ENCODE data around the gene CC2D2A. TPM values are rescaled to one million over a fixed set of nuclear protein-coding genes. Genes with fewer than 3 reads are reported as not detected.

Gene CC2D2A
- 19.9 TPM for polyA plus RNA-seq (2013, experiment 1 of 2)
- 26.9 TPM for polyA plus RNA-seq (2013, experiment 2 of 2)

DNA sequence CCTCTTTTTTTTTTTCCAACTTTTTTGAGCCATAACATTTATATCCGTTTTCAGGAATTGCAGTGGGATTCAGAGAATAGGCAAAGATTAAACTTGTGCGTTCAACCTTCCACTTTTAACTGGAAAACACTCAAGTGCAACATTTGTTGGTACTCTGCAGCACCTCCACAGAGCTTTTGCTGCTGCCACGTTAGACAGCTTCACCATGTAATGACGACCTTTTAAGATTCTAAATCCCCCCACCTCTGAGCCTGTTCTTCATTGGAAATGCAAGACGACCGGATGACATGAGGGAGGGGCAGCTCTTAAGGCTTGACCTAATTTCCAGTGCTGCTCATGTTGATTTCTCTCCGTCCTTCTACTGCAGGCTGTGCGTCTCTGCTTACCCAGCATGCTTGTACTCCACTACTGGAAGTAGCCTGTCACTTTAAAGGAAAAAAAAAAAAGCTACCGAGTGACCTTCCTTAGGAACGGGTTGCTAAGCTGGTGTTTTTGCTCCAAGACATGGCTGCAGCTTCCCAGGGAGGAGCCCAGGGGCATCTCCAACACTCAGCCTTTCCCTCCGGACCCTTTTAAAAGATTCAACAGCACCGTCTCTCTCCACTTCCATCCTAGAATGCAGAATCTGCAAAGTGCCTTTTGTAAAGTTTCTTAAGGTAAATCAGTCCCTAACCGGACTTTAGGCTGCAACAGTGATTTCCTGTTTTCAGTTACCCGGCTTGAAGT is at the start of gene CC2D2A:
Gene CC2D2A (plus strand): TSS at position 481 of the 726 bp plus-strand sequence. CDS start 6,051 bp downstream, outside the sequence.
- H3K27ac ChIP-seq (ENCODE audit: low read depth, low read length, severe bottlenecking): peak within 1 kb of the TSS; percentile 80
- H3K4me1 ChIP-seq (ENCODE audit: control insufficient read depth, insufficient read depth, low read length, poor library complexity, severe bottlenecking): peaks cover 2% of the 10 kb centered on the region
- H3K9me3 ChIP-seq (ENCODE audit: control insufficient read depth, low read length): no peaks in the 10 kb centered on the region
- H3K36me3 ChIP-seq (ENCODE audit: control insufficient read depth, insufficient read depth, low read length): no peaks in the 10 kb centered on the region
- H3K4me3 ChIP-seq (ENCODE audit: extremely low read depth, insufficient read depth, low read length, poor library complexity, severe bottlenecking): peak within 1 kb of the TSS; percentile 51
- 9 to 32% methylated on average over 8 to 11 of the region's 14 CpGs for WGBS, 2 experiments (ENCODE audit: insufficient coverage in 2 of 2)

DNA sequence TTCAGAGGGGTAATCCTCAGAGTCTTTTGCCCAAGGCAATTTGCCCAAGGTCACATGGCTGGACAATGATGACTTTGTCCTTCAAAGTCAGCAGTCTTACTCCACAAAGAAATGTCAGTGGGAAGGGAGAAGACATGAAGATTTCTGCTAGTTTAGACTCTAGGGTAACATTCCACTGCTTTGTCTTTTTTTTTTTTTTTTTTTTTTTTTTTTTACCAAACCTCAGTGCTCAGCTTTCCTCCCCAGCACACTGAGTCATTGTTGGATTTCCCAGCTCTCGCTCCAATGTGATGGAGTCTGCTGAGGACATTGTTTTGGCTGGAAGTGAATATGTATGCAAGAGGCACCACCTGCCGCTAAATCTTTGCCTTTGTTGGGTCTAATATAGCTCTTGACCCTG is 49.0 kb upstream of the CC2D2A start:
- no peaks in the 10 kb centered on the region for H3K9me3 ChIP-seq (ENCODE audit: control insufficient read depth, low read length)
- 63% methylated on average over 1 of the region's 2 CpGs; no CpG with 5 or more reads in 1 of the 2 experiments for WGBS, 2 experiments (ENCODE audit: insufficient coverage in 2 of 2)
- H3K36me3 ChIP-seq (ENCODE audit: control insufficient read depth, insufficient read depth, low read length): no peaks in the 10 kb centered on the region
- H3K4me3 ChIP-seq (ENCODE audit: extremely low read depth, insufficient read depth, low read length, poor library complexity, severe bottlenecking): no peak overlapping the region
- peaks cover 14% of the 10 kb centered on the region for H3K4me1 ChIP-seq (ENCODE audit: control insufficient read depth, insufficient read depth, low read length, poor library complexity, severe bottlenecking)
- H3K27ac ChIP-seq (ENCODE audit: low read depth, low read length, severe bottlenecking): no peak overlapping the region

DNA sequence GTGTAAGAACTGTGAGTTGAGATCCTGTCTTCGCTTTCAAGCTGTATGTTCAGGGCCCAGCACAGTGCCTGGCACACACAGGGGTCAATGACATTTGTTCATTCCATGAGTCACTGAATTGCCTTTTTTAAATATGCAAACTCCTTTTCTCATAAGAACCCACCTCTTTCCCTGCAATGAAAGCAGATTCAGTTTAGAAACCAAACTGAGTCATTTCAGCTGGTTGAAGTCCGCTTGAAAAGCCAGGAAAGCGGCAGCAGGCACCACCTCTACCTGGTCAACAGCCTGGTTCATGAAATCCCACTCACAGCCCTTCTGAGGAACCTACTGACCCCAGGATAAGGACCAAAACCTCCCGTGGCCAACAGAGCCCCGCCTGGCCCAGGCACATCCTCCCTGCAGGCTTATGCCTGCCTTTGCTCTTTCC is 46.4 kb upstream of the CC2D2A start:
- no peak overlapping the region for H3K4me3 ChIP-seq (ENCODE audit: extremely low read depth, insufficient read depth, low read length, poor library complexity, severe bottlenecking)
- peaks cover 14% of the 10 kb centered on the region for H3K4me1 ChIP-seq (ENCODE audit: control insufficient read depth, insufficient read depth, low read length, poor library complexity, severe bottlenecking)
- no peaks in the 10 kb centered on the region for H3K36me3 ChIP-seq (ENCODE audit: control insufficient read depth, insufficient read depth, low read length)
- H3K27ac ChIP-seq (ENCODE audit: low read depth, low read length, severe bottlenecking): no peak overlapping the region
- no peaks in the 10 kb centered on the region for H3K9me3 ChIP-seq (ENCODE audit: control insufficient read depth, low read length)
- WGBS, 2 experiments (ENCODE audit: insufficient coverage in 2 of 2): 90 to 92% methylated on average over 5 of the region's 5 CpGs

DNA sequence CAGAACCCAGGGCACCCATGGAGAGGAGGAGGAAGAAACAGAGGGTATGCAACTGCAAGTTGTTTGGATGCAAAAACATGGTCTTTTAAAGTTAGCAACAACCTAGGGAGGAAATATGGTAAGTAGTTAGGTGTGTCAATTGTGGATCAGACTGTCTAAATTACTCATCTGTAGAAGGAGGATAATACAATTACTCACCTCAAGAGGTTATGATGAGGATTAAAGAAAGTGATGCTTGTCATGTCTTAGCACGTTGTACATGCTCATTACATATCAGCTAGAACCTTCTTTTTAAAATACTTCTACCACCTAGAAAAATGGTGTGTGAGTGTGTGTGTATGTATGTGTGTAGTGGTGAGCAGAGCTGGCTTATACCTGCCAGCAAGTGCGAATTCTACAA is 44.2 kb upstream of the CC2D2A start:
- Histone ChIP-seq H3K36me3 (ENCODE audit: control insufficient read depth, insufficient read depth, low read length) (no peaks in the 10 kb centered on the region), H3K27ac (ENCODE audit: low read depth, low read length, severe bottlenecking) (no peak overlapping the region), H3K4me3 (ENCODE audit: extremely low read depth, insufficient read depth, low read length, poor library complexity, severe bottlenecking) (no peak overlapping the region), H3K9me3 (ENCODE audit: control insufficient read depth, low read length) (no peaks in the 10 kb centered on the region), H3K4me1 (ENCODE audit: control insufficient read depth, insufficient read depth, low read length, poor library complexity, severe bottlenecking) (peaks cover 7% of the 10 kb centered on the region)
- no CpG with 5 or more reads among the region's 2 CpGs for WGBS, 2 experiments (ENCODE audit: insufficient coverage in 2 of 2)

DNA sequence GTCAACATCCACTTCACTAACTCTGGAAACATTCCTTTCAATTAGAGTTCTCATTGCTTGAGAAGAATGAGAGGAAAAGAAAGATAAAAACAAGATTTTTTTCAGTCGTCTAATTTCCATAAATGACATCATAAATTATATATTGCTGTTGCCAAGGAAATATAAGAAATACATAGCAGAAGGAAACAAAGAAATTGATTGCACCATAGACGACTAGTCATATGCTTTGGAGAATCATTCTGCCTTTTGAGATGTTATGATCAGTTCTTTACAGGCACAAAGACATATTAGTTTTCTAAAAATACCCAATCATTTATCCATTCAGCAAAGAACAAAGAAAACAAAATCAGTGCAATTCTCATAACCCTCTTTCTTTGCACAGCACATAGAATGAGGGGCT is 42.5 kb upstream of the CC2D2A start:
- H3K36me3 ChIP-seq (ENCODE audit: control insufficient read depth, insufficient read depth, low read length): no peaks in the 10 kb centered on the region
- H3K27ac ChIP-seq (ENCODE audit: low read depth, low read length, severe bottlenecking): no peak overlapping the region
- H3K4me1 ChIP-seq (ENCODE audit: control insufficient read depth, insufficient read depth, low read length, poor library complexity, severe bottlenecking): no peaks in the 10 kb centered on the region
- 100% methylated on average over 1 of the region's 2 CpGs; no CpG with 5 or more reads in 1 of the 2 experiments for WGBS, 2 experiments (ENCODE audit: insufficient coverage in 2 of 2)
- no peaks in the 10 kb centered on the region for H3K9me3 ChIP-seq (ENCODE audit: control insufficient read depth, low read length)
- H3K4me3 ChIP-seq (ENCODE audit: extremely low read depth, insufficient read depth, low read length, poor library complexity, severe bottlenecking): no peak overlapping the region

DNA sequence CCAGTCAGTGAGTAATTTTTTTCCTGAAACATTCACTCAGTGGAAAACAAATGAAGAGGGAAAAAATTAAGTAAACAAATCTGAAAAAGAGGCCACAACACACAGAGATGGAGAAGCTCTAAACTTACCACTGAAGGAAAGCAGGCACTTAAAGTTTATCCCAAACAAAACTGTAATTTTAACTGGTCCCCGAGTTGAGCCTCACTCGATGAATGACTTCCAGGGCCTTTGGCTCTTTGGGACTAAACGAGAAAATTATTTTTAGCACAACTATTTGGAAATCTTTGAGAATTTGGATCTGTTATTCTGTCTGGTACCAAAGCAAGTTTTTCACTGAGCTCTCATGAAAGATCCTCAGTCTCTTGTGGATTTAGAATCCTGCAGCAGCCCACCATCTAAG is 42.0 kb upstream of the CC2D2A start, which contains the start of gene C1QTNF7:
Gene C1QTNF7 (plus strand): TSS at position 333 of the 400 bp plus-strand sequence. CDS start 7,711 bp downstream, outside the sequence.
- no peaks in the 10 kb centered on the region for H3K4me1 ChIP-seq (ENCODE audit: control insufficient read depth, insufficient read depth, low read length, poor library complexity, severe bottlenecking)
- H3K27ac ChIP-seq (ENCODE audit: low read depth, low read length, severe bottlenecking): no peak within 1 kb of the TSS
- WGBS, 2 experiments (ENCODE audit: insufficient coverage in 2 of 2): 67% methylated on average over 1 of the region's 3 CpGs; no CpG with 5 or more reads in 1 of the 2 experiments
- H3K4me3 ChIP-seq (ENCODE audit: extremely low read depth, insufficient read depth, low read length, poor library complexity, severe bottlenecking): no peak within 1 kb of the TSS
- no peaks in the 10 kb centered on the region for H3K9me3 ChIP-seq (ENCODE audit: control insufficient read depth, low read length)
- no peaks in the 10 kb centered on the region for H3K36me3 ChIP-seq (ENCODE audit: control insufficient read depth, insufficient read depth, low read length)

DNA sequence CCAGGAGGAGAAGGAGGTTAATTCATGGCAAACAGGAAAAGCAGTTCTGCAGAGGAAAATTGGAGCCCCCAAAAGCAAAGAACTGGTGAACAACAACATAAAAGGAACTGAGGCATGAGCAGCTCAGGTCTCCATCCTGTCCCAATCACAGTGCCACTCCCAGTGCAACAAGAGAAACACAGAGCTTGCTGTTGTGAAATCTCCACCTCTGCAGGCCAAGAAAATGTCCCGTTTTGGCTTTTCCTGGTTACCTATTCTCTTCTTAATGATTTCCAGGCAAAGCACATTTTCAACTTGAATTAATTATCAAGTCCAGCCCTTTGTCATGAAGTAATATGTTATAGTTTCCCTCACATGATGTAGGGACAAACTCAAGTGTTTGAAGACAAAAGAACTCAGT is 41.1 kb upstream of the CC2D2A start:
- WGBS, 2 experiments (ENCODE audit: insufficient coverage in 2 of 2): 75 to 89% methylated on average over 1 of the region's 1 CpG
- Histone ChIP-seq H3K27ac (ENCODE audit: low read depth, low read length, severe bottlenecking) (no peak overlapping the region), H3K4me3 (ENCODE audit: extremely low read depth, insufficient read depth, low read length, poor library complexity, severe bottlenecking) (no peak overlapping the region), H3K9me3 (ENCODE audit: control insufficient read depth, low read length) (no peaks in the 10 kb centered on the region), H3K36me3 (ENCODE audit: control insufficient read depth, insufficient read depth, low read length) (no peaks in the 10 kb centered on the region), H3K4me1 (ENCODE audit: control insufficient read depth, insufficient read depth, low read length, poor library complexity, severe bottlenecking) (no peaks in the 10 kb centered on the region)

DNA sequence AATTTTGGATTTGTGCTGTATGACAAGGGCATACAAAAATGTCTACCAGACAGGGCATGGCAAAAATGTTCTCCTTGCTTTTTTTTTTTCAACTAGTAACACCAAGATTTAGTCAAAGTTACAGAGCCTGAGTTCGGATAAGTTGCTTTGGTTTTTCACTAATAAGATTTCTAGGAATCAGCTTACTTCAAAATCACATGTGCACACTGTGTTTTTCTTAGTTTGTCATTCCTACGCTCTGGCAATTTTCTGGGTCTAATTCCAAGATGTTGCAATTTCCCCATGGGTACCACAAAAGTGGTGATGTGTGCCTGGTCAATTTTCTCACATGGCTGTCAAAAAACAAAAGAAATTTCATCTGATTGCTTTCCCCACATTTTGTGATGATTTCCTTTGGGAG is 35.6 kb upstream of the CC2D2A start:
- 87% methylated on average over 2 of the region's 2 CpGs; no CpG with 5 or more reads in 1 of the 2 experiments for WGBS, 2 experiments (ENCODE audit: insufficient coverage in 2 of 2)
- no peaks in the 10 kb centered on the region for H3K4me1 ChIP-seq (ENCODE audit: control insufficient read depth, insufficient read depth, low read length, poor library complexity, severe bottlenecking)
- no peaks in the 10 kb centered on the region for H3K9me3 ChIP-seq (ENCODE audit: control insufficient read depth, low read length)

DNA sequence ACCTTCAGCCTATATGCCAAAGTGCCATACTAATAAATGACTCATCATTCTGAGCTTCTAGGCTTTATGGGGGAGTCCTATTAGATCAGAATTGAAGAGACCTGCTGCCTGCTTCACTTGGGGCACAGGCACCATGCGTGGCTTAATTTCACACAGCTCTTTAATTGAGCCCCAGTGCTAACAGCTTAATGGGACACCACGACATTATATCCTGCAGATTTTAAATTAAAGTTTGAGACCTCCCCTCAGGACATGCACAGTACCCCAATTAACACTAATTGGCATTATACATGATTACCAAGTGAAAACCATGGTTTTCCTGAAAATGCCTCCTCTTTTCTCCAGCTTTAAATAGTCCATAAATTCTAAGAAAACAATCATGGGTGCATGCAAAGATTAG is 35.0 kb upstream of the CC2D2A start:
- no peaks in the 10 kb centered on the region for H3K9me3 ChIP-seq (ENCODE audit: control insufficient read depth, low read length)
- WGBS, 2 experiments (ENCODE audit: insufficient coverage in 2 of 2): 86 to 94% methylated on average over 2 of the region's 2 CpGs
- no peaks in the 10 kb centered on the region for H3K36me3 ChIP-seq (ENCODE audit: control insufficient read depth, insufficient read depth, low read length)
- H3K4me1 ChIP-seq (ENCODE audit: control insufficient read depth, insufficient read depth, low read length, poor library complexity, severe bottlenecking): no peaks in the 10 kb centered on the region
- H3K27ac ChIP-seq (ENCODE audit: low read depth, low read length, severe bottlenecking): no peak overlapping the region
- H3K4me3 ChIP-seq (ENCODE audit: extremely low read depth, insufficient read depth, low read length, poor library complexity, severe bottlenecking): no peak overlapping the region

More for the DNA sequence above, 35.6 kb upstream of the CC2D2A start:
- H3K36me3 ChIP-seq (ENCODE audit: control insufficient read depth, insufficient read depth, low read length): no peaks in the 10 kb centered on the region
- no peak overlapping the region for H3K4me3 ChIP-seq (ENCODE audit: extremely low read depth, insufficient read depth, low read length, poor library complexity, severe bottlenecking)
- H3K27ac ChIP-seq (ENCODE audit: low read depth, low read length, severe bottlenecking): no peak overlapping the region

DNA sequence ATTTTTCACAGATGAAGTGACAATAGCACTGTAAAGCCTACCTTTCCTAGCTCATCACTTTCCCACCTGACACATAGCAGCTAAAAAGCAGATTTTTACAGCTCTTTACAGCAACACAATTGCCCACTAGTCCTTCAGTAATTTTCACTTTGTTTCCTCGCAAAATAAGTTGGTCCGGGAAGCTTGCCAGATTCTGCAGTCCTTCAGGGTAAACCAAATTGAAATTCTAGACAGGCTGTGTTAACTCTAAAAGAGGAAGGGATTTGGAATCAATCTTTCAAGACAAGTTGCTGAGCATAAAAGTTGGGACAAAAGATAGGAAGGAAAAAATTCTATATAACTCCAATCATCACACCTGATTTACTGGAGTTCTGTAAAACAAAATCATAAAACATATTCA is 33.2 kb upstream of the CC2D2A start:
- no peak overlapping the region for H3K4me3 ChIP-seq (ENCODE audit: extremely low read depth, insufficient read depth, low read length, poor library complexity, severe bottlenecking)
- no peaks in the 10 kb centered on the region for H3K4me1 ChIP-seq (ENCODE audit: control insufficient read depth, insufficient read depth, low read length, poor library complexity, severe bottlenecking)
- H3K36me3 ChIP-seq (ENCODE audit: control insufficient read depth, insufficient read depth, low read length): no peaks in the 10 kb centered on the region
- 100% methylated on average over 2 of the region's 2 CpGs; no CpG with 5 or more reads in 1 of the 2 experiments for WGBS, 2 experiments (ENCODE audit: insufficient coverage in 2 of 2)
- no peak overlapping the region for H3K27ac ChIP-seq (ENCODE audit: low read depth, low read length, severe bottlenecking)
- no peaks in the 10 kb centered on the region for H3K9me3 ChIP-seq (ENCODE audit: control insufficient read depth, low read length)

DNA sequence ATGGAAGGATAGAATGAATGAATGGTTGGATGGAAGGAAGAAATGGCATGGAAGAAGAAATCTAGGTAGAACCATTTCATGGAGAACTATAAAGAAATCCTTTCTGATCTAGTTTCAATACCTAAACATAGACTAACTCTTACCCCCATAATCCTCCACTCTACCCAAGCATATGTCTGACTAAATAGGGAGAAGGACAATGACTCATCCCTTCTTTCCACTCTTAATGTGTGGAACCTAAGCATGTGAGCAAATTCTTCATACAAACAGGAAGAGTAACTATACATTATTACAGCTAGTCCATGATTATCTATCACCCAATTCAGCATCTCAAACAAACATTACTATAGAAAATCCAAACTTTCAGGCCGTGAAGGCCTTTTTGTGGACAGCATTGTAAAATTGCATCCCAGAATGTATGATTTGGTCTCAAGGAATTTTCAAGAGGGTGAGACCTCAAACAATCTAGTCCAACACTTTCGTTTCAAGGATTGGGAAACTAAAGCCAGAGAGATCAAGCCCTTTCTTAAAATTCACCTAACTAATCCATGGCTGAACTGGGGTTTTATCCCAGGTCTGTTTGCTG is 30.6 kb upstream of the CC2D2A start:
- Histone ChIP-seq H3K4me3 (ENCODE audit: extremely low read depth, insufficient read depth, low read length, poor library complexity, severe bottlenecking) (no peak overlapping the region), H3K27ac (ENCODE audit: low read depth, low read length, severe bottlenecking) (no peak overlapping the region), H3K36me3 (ENCODE audit: control insufficient read depth, insufficient read depth, low read length) (no peaks in the 10 kb centered on the region), H3K4me1 (ENCODE audit: control insufficient read depth, insufficient read depth, low read length, poor library complexity, severe bottlenecking) (no peaks in the 10 kb centered on the region), H3K9me3 (ENCODE audit: control insufficient read depth, low read length) (no peaks in the 10 kb centered on the region)
- WGBS, 2 experiments (ENCODE audit: insufficient coverage in 2 of 2): 79% methylated on average over 2 of the region's 2 CpGs; no CpG with 5 or more reads in 1 of the 2 experiments
